ENCODE data around the gene OR1S1.
"Not testable (repeated sequence)": the region's sequence is repeated elsewhere in the genome, so short reads cannot be mapped to it uniquely, and the experiment has no call there.

Gene OR1S1

GRCh38 chr11:58212420-58212819 is at the start of gene OR1S1:
Gene OR1S1, plus strand, starts transcription at chr11:58212720.
- DNase-seq (ENCODE audit: low read depth, low spot score), result not testable (repeated sequence)

DNA sequence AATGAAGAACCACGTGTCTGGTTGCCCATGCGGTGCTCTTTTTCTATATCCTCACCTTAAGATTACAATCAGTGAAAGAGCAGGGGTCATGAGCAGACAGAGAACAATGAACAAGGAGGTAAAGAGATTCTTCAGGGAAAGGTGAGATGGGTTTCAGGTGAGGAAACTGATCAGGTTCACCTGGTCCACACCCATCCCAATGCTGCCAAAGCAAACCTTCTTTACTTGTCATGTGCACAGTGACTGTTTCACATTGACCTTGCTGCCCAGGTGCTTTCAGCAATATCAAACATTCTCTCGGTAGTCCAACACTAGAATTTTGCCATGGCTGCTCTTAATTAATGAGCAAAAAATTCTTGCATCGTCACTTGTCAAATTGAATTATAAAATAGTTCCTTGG is 48.1 kb upstream of the OR1S1 start:
- DNase-seq (ENCODE audit: low read depth, low spot score), result no peak

GRCh38 chr11:58164990-58165389 is 47.5 kb upstream of the OR1S1 start:
- no peak for DNase-seq (ENCODE audit: low read depth, low spot score)

- DNase-seq (ENCODE audit: low read depth, low spot score), result no peak
These were observed 46.9 kb upstream of the OR1S1 start for GRCh38 chr11:58165504-58166106.

- no peak for DNase-seq (ENCODE audit: low read depth, low spot score)
These were observed 35.0 kb upstream of the OR1S1 start for GRCh38 chr11:58177409-58178054.

DNA sequence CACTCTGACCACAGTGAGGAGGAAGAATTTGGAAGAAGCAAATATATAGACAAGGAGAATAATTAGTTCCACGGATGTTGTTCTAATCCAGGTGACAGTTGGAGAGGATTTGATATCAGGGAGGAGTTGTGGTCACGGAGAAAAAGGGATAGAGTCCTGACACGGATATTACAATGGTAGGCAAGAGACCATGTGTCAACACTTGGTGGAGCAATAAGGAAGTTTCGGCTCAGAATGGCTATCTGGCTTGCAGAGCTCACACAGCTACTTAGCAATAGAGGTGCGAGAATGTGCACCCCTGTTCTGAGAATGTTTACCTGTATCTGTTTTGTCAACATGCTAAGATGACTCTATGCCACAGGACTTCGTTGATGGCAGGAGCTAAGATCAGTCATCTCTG is 34.1 kb upstream of the OR1S1 start:
- DNase-seq (ENCODE audit: low read depth, low spot score), result no peak

DNA sequence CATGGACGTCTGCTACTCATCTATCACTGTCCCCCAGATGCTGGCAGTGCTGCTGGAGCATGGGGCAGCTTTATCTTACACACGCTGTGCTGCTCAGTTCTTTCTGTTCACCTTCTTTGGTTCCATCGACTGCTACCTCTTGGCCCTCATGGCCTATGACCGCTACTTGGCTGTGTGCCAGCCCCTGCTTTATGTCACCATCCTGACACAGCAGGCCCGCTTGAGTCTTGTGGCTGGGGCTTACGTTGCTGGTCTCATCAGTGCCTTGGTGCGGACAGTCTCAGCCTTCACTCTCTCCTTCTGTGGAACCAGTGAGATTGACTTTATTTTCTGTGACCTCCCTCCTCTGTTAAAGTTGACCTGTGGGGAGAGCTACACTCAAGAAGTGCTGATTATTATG is 32.9 kb upstream of the OR1S1 start:
- DNase-seq (ENCODE audit: low read depth, low spot score), result no peak

GRCh38 chr11:58186938-58187337 is 25.6 kb upstream of the OR1S1 start:
- DNase-seq (ENCODE audit: low read depth, low spot score), result no peak

GRCh38 chr11:58188770-58189169 is 23.8 kb upstream of the OR1S1 start, which contains the start of gene OR9Q2:
Gene OR9Q2, plus strand, starts transcription at chr11:58189070. Its CDS starts 1,421 bp downstream, at chr11:58190491.
- no peak for DNase-seq (ENCODE audit: low read depth, low spot score)

DNA sequence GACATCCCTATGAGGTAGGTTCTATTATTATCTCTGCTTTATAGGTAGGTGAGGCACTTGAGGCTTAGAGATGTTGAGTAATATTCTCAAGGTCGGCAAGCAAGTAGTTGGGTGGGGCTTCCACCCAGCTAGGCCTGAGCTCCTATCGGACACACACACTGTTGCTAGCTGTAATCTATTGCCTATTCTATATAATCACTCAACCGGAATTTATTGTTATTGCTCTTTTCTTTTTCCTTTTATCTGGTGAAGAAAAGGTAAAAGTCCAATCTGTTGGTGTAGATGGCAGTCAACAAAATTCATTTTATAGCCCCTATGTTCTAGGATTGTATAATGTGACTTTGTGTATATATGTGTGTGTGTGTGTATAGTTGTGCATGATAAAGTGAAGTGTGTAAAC is 20.3 kb upstream of the OR1S1 start:
- DNase-seq (ENCODE audit: low read depth, low spot score), result no peak

DNA sequence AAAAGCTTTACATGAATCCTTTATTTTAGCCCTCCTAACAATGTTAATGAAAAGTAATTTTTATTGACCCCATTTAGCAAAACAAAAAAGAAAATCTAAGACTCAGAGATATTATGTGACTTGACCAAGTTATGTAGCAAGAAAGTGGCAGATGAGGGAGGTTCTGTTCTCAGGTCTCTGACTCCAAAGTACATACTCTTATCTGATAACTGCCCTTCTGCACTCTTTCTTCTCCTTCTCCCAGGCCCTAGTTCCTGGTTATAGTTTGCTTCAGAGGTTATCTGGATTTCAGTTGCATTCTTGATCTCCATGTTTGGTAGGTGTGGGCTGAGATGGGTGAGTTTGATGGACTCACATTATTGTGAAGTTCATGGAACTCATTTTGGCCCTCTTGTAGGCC is 19.1 kb upstream of the OR1S1 start:
- no peak for DNase-seq (ENCODE audit: low read depth, low spot score)

- no peak for DNase-seq (ENCODE audit: low read depth, low spot score)
These were observed 16.6 kb upstream of the OR1S1 start for GRCh38 chr11:58195939-58196338.

DNA sequence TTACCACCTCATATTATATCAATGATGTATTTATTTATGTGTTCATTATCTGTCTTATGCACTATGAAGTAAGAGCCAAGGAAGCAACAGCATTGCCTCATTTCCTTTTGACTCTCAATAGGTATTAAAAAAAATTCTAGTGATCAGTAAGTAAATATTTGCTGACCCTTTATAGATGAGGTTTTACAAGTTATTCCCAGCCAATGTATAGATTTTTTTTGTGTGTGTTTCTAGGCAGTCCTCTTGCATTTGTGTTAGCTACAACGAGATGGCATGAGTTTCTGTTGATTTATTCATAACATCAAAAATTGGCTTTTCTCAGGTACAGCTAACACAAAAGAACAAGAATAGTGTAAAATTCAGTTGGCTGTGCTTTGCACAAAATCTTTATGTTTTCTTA is 13.2 kb upstream of the OR1S1 start:
- no peak for DNase-seq (ENCODE audit: low read depth, low spot score)

DNA sequence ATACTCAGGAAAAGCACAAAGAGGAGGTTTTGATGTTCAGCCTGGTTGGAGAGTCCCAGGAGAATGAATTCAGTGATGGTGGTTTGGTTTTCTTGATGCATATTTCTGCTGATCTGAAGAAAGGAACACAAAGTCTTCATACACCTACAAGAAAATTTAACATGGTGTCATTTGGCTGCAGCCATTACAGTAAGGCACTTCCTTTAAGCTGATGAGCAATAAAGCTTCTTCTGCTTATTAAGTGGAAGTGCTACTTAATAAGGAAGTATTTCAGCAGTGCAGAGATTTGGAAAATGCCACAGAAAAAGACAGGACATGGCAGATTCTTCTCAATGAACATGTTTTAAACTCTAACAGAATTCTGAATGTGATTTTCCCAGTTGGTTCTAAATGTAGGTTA is 8.5 kb upstream of the OR1S1 start, which contains the start of gene OR1S2:
Gene OR1S2, minus strand, starts transcription at position 101 of the 400 bp plus-strand sequence. Its CDS starts 0 bp downstream, at position 101.
- no peak for DNase-seq (ENCODE audit: low read depth, low spot score)

- DNase-seq (ENCODE audit: low read depth, low spot score), result no peak
These were observed 4.0 kb downstream of the OR1S1 start for GRCh38 chr11:58216476-58216875.

DNA sequence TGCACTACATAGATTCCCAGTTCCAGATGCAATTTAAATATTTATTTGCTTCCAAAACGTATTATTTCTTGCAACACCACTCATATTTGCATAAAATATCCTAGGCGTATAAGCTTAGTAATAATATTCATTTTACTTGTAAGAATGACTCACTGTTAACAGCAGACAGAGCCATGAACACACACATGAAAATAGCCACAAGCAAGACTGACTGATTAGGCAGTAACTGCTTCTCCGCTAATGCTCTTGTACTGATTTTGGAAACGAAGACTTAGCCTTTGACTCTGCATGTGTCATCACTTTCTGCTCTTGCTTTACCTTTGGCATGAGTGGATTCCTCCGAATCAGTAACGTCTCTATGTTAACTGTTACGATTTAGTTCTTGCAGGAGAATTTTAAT is 10.2 kb downstream of the OR1S1 start:
- no peak for DNase-seq (ENCODE audit: low read depth, low spot score)

DNA sequence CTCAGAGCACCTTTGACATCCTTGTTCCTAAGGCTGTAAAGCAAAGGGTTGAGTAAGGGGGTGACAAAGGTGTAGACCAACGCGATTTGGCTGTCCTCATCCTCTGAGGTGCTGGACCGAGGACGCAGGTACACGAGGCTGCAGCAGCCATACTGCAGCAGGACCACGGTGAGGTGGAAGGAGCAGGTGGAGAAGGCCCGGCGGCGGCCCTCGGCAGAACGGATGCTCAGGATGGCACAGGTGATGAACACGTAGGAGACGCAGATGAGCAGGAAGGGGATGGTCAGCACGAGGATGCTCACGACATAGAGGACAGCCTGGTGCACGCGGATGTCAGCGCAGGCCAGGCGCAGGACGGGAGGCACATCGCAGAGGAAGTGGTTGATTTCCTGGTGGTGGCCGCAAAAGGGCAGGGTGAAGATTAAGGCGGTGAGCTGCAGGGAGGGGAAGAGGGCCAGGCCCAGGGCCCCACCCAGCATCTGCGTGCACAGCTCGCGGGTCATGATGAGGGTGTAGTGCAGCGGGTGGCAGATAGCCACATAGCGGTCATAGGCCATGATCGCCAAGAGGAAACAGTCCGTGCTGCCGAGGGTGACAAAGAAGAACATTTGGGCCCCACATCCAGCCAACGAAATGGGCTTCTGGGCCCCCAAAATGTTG is 15.6 kb downstream of the OR1S1 start:
- DNase-seq (ENCODE audit: low read depth, low spot score), result no peak

GRCh38 chr11:58243954-58244353 is 31.4 kb downstream of the OR1S1 start:
- DNase-seq (ENCODE audit: low read depth, low spot score), result no peak

DNA sequence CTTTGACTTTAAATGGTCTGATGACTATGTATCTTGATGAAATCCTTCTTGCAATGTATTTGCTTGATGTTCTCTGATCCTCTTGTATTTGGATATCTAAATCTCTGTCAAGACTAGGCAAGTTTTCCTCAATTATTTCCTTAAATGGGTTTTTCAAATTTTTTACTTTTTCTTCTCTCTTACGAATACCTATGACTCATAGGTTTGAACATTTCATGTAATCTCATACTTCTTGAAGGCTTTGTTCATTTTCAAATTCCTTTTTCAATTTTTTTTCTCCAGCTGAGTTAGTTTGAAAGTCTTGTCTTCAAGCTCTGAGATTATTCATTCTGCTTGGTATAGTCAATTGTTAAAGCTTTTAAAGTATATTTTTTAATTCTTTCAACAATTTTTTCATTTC is 42.4 kb downstream of the OR1S1 start:
- DNase-seq (ENCODE audit: low read depth, low spot score), result no peak

- DNase-seq (ENCODE audit: low read depth, low spot score), result no peak
These were observed 47.5 kb downstream of the OR1S1 start for GRCh38 chr11:58259983-58260382.

Measured in activated naive CD8-positive, alpha-beta T cell treated with anti-CD3 and anti-CD28 coated beads, Interleukin-2, amount 50 U/mL, for 16 hours (primary cell).